Endothelial cell of hepatic sinusoid (primary cell): Measurements from ENCODE around the gene NPPC.
"Not testable (repeated sequence)": the region's sequence is repeated elsewhere in the genome, so short reads cannot be mapped to it uniquely, and the experiment has no call there.

ENCODE experiments used
- in situ Hi-C: cut with HindIII; loops from 2 replicates; pipeline ENCODE4 v1.10.0; 2017; ENCODE audit warnings: low sequenced_read_pairs

The NPPC gene

GRCh38 chr2:231926180-231926741 is at the start of gene NPPC:
NPPC (minus strand) TSS chr2:231926396; CDS start chr2:231926249, 147 bp downstream.
- in situ Hi-C loops = no loop called here

DNA sequence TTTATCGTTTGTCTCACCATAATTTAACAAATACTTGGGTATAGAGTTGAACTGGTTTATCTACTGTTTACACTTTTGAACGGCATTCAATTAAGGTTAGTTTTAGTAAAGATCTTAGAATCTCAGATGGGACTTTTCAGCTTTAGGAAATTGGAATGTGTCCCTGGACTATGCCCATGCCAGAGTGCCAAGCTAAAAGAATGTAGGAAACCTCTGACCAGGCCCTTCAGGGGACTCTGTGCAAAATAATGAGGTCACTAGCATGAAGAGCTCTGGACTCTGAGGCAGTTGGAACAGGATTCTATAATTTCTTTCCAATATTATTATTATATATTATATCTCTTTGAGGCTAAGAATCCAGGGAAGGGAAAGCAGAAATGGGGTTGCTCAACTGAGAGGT is 48.8 kb upstream of the NPPC start:
- in situ Hi-C loops = no loop called here

DNA sequence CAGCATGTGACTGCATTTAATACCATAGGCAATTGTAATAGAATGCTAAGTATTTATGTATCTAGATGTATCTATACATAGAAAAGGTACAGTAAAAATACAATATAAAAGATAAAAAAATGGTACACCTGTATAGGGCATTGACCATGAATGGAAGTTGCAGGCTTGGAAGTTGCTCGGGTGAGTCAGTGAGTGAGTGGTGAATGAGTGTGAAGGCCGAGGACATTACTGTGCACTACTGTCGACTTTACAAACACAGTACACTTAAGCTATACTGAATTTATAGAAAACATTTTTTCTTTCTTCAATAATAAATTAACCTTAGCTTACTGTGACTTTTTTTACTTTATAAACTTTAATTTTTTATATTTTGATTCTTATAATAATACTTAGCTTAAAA is 44.3 kb upstream of the NPPC start:
- in situ Hi-C loops = no loop called here

DNA sequence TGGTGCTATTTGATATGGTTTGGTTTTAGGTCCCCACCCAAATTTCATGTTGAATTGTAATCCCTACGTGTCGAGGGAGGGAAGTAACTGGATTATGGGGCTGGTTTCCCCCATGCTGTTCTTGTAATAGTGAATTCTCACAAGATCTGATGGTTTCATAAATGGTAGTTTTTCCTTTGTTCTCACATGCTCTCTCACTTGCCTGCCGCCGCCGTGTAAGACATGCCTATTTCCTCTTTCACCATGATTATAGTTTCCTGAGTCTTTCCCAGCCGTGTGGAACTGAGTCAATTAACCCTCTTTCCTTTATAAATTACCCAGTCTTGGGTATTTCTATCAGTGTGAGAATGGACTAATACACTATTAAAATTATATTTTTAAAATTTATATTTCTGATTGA is 42.6 kb upstream of the NPPC start:
- in situ Hi-C loops = no loop called here

DNA sequence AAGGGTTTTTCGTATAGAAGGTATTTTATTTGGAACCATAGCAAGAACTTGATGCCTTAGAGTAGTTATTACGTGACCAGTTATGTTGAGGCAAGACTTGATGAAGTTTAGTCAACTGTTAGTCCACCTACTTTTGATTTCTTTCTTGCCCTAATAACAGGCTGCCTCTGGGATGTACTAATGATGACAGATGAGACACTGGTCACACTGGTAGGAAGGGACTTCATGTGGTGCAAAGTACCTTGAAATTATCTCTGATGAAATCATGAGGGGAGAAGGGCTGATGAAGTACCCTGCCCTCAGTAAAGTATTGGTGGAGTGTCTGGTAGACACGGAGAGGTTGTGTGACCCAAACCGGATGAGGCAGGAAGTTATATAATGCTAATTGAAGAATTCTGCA is 40.7 kb upstream of the NPPC start:
- in situ Hi-C loops = no loop called here

GRCh38 chr2:231965102-231965501 is 38.9 kb upstream of the NPPC start:
- in situ Hi-C loops = no loop called here

DNA sequence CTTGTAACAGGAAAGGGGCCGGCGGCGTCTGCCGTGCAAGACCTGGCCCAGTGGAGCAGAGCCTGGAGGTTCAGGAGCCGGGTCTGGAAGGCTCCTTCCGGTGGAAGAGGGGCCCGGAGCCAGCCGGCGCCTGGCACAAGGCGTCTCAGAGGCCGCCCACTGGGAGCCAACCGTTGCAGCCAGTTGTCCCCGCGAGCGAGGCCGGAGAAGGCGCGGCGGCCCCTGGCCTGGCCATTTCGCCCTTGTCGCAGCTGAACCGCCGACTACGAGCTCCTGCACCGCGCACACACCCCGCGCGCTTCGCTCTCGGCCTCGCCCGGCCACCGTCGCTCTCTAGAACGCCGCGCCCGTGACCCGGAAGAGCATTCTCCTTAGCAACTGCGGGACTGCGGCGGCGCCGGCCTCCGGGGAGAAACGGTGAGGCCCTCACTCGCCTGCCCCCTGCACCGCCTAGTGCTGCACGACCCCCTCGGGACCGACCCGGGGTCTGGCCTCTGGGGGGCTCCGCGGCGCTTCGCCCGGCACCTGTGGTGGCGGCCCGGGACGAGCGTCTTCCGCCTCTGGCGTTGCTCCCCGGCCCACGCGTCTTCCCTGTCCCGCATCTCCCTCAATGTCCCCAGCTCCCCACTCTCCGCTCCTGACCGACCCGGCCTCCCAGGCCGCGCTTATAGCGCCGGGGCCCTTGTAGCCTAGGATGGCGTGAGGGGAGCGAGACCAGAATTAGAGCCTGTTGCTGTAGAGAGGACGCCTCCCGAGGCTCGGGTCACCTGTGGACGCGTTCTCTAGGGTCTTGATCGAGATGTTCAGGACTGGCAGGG is 35.4 kb upstream of the NPPC start, which contains the start of gene DIS3L2:
TSS of gene DIS3L2 (plus strand) at position 365 of the 818 bp plus-strand sequence. CDS start 53,215 bp downstream, outside the sequence.
- in situ Hi-C loops = no loop called here

DNA sequence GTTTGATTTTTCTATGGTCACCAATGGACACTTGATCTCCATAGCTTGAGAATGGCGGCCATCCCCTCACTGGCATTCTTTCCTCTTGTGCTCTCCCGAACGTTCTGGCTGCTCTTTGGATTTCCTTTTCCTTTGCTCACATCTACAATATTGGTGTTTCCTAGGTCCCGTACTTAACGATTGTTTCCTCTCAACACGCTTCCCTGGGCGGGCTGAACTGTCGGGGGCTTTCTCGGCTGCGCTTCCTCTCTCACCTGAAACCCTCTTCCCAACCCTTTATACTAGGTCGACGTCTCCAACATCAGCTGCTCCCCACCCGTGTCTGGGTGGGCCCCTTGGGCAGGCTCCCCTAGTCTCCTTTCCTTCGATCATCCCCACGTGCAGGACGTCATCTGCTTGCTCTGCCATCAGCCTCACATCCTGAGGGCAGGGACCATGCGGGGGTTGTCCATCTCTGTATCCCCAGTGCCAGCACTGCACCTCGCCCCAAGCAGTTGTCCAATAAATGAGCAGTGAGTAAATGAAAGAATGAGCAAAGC is 34.7 kb upstream of the NPPC start:
- in situ Hi-C loops = no loop called here

GRCh38 chr2:231957913-231958763 is 31.9 kb upstream of the NPPC start:
- in situ Hi-C loops = no loop called here

GRCh38 chr2:231955758-231956472 is 29.7 kb upstream of the NPPC start:
- in situ Hi-C loops = no loop called here

DNA sequence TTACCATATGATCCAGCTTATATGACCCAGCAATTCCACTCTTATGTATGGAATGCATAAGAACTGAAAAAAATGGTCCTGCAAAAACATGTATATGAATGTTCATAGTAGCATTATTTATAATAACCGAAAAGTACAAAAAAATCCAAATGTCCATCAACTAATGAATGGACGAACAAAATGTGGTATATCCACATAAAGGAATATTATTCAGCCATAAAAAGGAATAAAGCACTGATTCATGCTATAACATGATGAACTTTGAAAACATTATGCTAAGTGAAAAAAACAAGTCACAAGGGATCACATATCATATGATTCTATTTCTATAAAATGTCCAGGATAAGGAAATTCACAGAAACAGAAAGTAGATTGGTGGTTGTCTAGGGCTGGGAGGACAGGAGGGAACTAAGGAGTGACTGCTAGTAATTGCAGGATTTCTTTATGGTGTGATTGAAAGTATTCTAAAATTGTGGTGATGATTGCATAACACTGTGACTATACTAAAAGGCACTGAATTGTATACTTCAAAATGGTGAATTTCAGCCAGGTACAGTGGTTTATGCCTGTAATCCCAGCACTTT is 25.3 kb upstream of the NPPC start:
- in situ Hi-C loops = no loop called here

DNA sequence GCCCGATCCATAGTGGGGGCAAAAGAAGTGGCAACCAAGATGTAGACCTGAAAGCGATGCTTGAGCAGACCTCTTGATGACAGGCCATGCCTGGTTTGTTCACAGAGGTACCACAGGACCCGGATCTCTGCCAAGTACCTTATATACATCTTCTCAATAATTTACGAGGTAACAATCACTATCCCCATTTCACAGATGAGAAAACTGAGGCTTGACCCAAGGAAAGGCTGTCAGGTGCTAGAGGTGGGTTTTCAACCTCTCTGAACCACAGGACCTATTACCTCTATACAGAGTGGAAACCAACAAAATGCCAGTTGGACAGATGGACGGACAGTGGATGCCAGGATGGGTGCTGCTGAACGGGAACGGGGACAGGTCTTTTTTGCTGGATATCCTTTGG is 21.5 kb upstream of the NPPC start:
- in situ Hi-C loops = no loop called here

GRCh38 chr2:231947112-231947511 is 20.9 kb upstream of the NPPC start:
- in situ Hi-C loops = not testable (repeated sequence)

DNA sequence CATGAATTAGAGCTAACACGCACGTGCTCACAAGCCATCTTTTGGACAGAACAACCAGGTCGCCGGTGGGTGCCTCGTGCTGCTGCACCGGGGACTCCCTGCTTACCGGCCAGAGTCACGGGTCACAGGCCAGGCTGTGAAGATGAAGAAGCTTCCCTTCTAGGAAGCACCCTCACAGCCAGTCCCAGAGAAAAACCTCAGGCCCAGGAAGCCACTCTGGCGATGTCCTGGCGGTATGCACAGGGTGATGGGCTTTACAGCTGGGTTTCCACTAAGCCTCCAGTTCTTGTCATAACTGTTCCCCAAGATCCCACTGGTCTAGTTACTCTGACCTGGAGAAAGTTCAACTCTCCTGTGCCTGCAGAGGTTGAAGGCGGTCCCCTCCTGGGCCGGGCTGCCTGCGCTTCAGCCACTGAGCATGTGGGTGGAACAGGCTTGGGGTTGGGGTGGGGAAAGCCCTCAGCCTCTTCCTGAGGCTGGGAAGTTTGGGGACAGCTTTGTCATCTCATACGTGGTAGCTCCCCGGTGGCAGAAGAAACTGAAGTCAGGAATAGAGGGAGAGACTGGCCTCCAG is 20.1 kb upstream of the NPPC start:
- in situ Hi-C loops = no loop called here

- in situ Hi-C loops = no loop called here
Observed at GRCh38 chr2:231942180-231942579, 16.0 kb upstream of the NPPC start.

- in situ Hi-C loops = no loop called here
Observed at GRCh38 chr2:231941673-231942072, 15.5 kb upstream of the NPPC start.

- in situ Hi-C loops = no loop called here
Observed at GRCh38 chr2:231940795-231941194, 14.6 kb upstream of the NPPC start.

DNA sequence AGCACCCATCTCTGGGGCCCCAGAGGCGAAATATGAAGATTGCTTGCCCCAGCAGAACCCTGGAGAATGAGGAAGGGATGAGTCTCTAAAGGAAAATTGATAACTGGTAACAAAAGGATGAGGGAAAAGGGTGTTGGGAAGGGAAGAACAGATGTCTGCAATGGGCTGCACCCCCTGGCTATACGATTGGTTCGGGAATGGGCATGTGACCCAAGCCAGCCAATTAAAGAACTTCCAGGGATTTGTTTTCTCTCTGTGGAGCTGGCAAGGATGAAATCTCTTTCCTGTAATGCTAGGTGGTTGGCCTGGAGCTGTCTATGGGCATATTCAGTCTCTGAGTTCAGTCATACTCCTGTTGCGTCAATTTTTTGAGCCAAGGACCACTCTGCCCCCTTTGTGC is 12.8 kb upstream of the NPPC start:
- in situ Hi-C loops = loop anchor here (10.0 kb wide), 1 partner anchor 56 kb away; no protein-coding TSS in a partner anchor

- in situ Hi-C loops = loop anchor here (10.0 kb wide), 1 partner anchor 58 kb away; no protein-coding TSS in a partner anchor
Observed at GRCh38 chr2:231937057-231937456, 10.9 kb upstream of the NPPC start.

DNA sequence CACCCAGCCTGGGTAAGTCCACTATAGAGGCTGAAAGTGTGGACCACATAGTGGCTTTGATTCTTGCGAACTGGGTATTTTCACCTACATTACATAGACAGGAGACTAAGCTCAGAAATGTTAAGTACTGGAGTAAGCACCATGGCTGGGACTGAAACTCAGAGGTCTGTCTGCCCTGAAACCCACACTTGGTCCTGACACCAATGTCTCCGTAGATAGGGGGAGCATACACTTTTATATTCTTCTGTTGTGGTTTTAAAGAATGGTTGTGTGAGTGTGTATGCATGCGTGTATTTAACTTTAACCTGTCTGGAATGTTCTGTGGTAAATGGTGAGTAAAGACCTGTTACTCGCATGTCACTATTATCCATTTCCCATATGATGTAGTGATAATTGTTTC is 10.3 kb upstream of the NPPC start:
- in situ Hi-C loops = loop anchor here (10.0 kb wide), 1 partner anchor 58 kb away; no protein-coding TSS in a partner anchor
